HG02981 (cell line): ENCODE results near the gene SPOUT1.

Source experiments
- ATAC-seq: cut with Tn5 transposase; IDR thresholded peaks from one replicate; pipeline ENCODE4 v1.9.1; 2021; ENCODE audit warnings: mild to moderate bottlenecking, moderate library complexity; ENCODE audit not compliant: unreplicated experiment

The SPOUT1 gene

DNA sequence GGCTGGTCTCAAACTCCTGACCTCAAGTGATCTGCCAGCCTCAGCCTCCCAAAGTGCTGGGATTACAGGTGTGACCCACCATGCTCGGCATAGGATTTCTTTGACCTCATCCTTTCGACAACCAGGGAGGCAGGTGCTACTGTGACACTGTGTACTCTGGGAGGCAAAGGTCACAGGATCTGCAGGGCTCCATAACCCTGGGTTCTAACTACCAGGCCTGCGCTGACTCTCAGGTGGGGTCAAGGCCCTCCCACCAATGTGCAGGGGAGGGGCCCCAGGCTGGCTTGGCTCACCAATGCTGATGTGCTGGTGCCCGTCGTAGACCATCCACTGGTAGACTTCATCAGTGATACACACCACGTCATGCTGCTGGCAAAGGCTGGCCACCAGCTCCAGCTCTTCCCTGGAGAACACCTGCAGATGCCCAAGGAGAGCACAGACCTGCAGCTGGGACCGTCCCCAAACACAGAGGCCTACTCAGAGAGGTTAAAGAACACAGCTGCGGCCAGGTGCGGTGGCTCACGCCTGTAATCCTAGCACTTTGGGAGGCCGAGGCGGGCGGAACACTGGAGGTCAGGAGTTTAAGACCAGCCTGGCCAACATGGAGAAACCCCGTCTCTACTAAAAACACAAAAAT lies 7.0 kb upstream of the SPOUT1 start:
- no peak for ATAC-seq

DNA sequence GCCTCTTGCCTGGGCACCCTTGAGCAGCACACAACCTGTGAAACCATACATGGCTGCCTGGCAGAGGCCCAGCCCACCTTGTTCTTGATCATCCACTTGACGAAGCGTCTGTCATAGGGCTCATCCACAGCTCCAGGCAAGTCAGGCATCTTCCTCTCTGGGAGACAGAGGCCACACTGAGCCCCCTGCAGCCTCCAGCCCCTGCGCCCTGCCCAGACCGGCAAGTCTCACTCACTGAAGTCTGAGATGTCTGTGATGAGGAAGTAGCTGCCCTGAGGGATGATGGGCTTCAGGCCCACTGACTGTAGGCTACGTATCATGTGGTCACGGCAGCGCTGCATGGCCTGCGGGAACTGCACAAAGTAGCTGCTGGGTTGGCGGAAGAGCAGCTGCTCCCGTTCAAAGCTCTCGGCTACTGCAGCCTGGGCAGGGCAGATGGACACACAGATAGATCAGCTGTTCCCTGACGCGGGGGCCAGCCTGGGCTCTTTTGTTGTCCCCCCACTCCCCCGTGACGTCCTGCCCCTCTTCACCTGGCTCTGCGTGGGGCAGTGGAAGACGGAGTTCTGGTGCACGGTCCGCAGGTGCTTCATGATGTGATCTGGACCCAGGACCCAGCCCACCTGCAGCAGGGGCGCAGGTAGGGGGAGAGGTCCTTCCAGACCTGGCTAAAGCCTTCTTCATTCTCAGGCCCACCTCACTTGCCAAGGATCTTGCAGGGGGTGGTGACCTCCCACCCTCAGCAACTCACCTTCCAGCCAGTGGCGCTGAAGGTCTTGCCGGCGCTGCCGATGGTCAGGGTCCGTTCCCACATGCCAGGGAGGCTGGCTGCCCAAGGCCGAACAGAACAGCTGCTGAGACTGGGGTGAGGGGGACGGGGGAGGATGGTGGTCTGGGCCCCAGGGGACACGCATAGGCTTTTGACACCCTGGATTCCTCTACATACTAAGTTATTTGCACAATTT lies 5.9 kb upstream of the SPOUT1 start:
- no peak for ATAC-seq

DNA sequence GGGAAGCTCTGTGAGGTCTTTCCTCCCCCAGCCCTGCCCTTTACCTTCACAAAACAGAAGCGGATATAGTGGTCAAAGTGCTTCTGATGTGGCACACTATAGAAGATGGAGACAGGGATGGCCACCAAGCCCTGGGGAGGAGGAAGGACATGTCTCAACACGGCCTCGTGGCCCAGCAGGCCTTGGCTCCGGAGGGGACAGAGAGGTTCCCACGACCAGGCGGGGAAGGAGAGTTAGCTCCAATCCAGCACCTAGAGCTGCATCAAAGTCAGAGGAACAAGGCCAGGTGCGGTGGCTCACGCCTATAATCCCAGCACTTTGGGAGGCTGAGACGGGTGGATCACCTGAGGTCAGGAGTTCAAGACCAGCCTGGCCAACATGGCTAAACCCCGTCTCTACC lies 4.1 kb upstream of the SPOUT1 start:
- ATAC-seq = no peak

DNA sequence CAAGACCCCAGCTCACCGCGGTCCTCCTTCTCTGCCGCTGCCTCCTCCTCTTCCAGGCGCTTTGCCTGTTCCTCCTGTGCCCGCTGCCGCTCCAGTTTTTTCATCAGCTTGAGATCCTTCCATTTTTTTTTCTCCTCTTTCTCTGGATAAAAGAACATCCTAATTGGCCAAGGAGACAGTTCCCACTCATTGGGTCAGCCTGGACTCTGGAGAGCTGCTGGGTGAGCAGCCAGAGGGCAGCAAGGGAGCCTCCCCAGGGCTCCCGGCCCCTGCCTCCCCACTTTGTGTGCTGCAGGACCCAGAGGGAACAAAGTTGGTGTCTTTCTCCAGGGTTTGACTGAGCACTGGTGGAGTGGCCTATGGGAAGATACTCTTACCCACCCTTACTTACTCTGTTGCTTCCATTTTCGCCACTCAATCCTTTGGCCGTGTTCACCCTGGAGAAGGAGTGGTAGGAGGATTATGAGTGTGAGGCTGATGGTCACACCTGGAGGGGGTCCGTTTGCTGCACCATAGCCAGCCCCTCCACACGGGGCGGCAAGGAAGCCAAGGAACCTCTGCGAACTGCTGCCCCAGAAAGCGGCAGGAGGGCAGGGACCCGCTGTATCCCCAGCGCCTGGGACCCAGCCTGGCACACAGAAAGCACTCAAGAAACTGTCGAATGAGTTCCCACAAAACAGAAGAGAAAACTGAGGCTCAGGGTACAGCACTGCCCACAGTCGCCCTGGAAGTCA lies 708 bp downstream of the SPOUT1 start:
- peak; percentile 14 for ATAC-seq

DNA sequence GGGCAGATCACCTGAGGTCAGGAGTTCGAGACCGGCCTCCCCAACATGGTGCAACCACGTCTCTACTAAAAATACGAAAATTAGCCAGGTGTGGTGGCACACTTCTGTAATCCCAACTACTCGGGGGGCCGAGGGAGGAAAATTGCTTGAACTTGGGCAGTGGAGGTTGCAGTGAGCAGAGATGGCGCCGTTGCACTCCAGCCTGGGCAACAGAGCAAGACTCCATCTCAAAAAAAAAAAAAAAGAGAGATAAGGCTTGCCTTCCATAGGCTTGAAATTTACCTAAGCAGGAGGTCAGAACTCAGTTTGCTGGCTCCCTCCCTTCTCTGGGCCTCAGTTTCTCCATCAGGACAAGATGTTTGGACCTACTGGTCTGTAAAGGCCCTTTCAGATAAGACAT lies 1.3 kb downstream of the SPOUT1 start:
- ATAC-seq = no peak

DNA sequence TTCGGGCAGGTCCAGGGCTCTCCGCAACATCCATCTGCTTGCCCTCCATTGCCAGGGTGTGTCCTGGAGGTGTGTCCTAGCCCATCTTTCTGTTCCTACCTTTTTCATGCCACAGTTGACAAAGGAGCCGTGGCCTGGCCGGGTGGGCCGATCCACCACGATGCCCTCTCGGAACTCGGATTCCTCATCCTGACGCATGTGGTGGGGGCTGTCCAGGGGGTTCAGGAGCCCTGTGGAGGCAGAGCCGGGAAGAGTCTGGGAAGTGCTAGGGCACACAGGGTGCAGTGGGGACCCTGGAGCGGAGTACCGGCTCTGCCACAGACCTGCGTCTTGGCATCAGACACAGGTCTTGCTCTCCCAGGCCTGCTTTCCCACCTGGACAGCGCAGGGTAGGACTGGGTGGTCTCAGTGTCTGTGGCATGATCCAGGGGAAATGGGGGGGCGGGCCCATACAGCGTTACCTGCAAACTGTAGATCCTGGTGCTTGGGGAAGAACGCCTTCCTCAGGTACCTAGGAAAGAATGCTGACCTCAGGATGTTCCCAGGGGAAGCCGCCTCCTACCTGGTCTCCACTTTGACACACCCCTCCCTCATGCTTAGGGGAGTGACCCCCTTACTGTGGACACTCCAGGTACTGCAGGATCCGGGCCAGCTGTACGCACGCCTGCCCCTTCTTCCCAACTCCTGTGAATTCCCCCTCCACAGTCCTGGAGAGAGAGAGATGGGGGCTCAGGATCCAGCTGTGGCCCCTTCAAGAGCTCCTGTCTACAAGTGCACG lies 3.5 kb downstream of the SPOUT1 start:
- ATAC-seq = no peak

DNA sequence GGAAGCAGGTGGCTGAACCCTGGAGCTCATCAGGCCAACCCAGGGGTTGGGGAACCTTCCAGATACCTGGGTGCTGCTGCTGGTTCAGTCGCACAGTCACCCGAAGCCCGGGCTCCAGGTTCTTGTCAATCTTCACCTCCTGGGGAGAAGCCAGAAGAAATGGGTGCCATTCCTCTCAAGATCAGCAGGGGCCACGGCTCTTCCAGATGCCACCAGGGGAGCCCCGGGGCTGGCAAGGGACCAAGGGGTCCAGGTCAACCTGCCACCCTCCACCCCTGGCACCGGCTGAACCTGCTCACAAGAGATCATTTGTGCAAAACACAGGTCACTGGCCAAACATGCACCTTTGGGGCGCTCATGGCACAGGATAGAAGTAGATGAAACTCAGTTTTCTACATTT lies 4.7 kb downstream of the SPOUT1 start:
- no peak for ATAC-seq

DNA sequence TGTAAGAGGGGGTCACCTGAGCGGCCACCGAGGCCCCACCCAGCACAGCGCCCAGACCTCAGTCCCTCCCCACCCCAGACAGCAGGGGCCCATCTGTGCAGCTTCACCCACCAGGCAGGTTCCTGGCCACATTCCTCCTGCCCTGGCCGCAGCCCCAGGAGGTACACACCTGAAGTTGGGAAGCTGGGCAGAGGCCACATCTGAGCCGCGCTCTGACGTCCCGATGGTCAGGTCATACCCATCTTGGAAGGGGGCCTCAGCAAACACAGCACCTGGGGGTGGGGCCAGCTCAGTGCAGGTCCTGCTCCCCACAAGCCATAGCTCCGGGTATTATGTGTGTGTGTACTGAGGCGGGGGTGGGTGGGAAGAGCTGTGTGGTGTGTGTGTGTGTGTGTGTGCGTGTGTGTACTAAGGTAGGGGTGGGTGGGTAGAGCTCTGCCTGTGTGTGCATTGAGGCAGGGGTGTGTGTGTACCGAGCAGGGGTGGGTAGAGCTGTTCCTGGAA lies 5.6 kb downstream of the SPOUT1 start:
- ATAC-seq = no peak

DNA sequence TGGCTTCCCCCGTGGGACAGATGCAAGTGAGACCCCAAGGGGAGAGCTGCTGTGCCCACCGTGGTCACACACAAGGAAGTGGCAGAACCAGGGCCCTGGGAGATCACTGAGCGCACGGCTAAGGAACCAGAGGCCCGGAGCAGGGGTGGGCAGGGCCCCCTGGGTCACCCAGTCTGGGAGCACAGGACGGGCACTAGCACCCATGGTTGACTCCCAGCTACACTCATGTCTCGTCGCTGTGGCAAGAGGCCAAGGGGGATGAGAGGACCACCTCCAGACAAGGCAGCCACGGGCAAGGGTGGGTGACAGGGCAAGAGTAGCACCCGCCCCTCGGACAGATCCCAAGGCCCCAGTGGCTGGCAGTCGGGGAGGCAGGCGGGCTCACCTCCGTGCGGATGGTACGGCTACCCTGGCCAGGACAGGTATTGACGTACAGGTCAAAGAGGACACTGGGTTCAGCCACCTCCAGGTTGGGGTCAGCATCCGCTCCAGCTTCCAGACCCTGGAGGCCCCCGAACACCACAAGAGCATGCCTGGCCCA lies 6.2 kb downstream of the SPOUT1 start:
- ATAC-seq = no peak

DNA sequence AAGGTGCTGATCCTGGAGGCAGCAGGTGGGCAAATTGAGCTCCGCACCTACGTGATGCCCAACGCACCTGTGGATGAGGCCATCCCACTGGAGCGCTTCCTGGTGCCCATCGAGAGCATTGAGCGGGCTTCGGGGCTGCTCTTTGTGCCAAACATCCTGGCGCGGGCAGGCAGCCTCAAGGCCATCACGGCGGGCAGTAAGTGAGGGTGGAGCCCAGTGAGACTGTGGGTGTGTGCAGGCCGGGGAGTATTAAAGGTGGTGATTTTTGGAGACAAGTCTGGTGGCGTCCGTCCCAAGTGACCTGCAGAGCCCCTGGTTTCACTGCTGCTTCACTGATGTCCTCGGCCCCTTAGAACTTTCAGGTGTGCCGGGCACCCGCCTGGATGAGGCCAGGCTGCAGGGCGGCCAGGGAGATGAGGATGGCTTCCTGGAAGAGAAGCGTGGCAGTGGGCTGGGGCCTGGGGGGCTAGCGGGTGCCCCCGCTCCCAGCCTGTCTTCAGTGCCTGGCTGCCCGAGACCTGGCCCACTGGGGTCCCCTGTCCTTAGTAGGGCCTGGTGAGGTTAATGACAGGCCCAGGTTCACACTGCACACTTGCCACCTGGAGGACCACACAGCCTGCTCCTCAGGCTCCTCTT lies 7.1 kb downstream of the SPOUT1 start:
- no peak for ATAC-seq

DNA sequence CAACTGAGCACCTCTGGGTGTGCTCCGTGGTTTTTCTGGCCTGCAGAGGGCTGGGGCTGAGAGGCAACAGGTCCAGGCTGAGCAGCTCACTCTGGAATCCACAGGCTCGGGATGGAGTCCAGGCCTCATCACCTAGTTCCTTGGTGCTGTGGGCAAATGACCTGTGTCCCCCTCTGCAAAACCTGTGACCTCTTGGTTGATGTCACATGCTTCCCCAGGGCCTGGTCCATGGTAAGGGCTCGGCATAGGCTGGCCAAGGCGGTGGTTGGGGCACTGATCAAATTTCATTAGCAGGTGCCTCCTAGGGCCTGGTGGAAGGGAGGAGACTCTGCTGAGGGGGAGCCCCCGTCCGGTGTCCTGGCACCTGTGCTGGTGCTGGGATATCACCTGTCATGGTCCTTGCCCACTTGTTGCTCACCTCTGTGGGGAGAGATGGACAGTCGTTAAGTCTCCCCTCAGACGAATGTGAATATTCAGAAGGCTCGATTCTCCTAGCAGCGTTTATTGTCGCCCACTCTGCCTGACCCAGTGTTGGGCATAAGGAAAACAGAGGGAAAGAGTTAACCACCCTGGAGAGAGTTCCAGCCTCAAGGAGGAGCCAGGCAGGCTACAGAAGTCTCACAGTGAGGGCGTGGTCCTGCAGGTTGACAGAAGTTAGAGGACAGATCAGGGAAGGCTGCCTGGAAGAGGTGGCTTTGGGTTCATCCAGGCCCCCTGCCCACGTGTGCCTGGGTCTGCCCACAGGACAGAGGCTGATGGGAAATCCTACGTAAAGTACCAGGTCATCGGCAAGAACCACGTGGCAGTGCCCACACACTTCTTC lies 7.8 kb downstream of the SPOUT1 start:
- ATAC-seq = no peak

DNA sequence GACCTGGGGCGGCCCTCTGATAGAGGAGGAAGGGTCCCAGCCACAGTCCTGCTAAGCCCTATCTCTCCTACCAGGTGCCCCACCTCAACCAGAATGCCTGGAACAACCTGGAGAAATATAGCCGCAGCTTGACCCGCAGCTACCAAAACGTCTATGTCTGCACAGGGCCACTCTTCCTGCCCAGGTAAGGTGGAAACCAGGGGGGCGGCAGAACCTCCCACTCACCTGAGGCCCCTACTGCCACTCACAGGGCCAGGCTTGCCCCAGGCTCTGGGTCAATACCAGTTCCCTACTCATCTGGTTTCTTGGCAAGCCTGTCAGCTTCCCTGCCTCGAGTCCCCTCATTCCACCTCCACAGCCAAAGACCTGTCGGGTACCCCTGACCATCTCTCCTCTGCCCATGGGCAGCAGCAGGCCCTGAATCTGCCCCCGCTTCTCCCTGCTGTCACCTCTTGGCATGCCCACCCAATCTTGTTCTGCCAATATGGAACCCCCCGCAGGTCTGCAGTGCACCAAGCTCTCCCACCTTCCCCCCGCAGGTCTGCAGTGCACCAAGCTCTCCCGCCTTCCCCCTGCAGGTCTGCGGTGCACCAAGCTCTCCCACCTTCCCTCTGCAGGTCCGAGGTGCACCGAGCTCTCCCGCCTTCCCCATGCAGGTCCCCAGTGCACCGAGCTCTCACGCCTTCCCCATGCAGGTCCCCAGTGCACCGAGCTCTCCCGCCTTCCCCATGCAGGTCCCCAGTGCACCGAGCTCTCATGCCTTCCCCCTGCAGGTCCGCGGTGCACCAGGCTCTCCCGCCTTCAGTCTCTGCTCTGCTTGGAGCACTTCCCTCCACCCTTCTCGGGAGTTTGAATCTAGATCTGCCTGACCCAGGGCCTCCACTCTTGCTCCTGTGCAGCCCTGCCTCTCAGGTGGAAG lies 8.7 kb downstream of the SPOUT1 start:
- ATAC-seq = no peak

DNA sequence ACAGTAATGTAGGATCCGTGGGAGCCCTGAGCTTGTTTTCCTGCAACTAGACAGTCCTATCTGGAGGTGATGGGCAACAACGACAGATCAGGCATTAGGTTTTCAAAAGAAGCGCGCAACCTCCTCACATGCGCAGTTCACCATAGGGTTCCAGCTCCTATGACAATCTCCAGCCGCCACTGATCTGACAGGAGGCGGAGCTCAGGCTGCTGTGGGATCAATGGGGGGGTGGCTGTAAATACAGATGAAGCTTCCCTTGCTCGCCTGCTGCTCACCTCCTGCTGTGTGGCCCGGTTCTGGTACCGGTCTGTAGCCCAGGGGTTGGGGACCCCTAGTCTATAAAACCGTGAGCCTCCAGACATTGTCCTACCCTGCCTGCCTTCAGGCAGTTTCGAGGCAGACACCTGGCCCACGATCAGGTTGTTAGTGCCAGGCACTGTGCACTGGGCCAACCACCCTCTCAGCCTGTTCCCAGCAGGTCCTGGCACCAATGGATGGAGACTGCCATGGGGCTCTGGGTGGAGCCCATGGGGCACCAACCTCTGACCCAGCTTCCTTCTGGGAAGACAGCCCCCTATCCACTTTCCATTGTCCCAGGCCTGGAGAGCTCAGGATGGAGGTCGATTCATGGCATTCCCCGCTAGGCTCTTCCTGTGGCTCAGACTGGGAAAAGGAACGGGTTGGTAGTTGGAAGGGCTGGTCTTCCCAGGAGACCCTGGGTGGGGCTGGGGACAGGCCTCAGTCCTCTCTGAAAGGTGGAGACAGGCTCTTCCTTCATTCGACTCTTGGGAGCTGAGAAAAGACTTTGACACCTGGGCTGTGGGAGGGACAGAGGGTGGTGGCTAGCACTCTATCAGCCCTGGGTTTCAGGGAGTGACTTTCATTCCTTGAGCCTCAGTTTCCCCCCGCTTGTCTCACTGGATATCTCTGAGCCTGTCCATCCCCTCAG lies 9.6 kb downstream of the SPOUT1 start:
- ATAC-seq = no peak

DNA sequence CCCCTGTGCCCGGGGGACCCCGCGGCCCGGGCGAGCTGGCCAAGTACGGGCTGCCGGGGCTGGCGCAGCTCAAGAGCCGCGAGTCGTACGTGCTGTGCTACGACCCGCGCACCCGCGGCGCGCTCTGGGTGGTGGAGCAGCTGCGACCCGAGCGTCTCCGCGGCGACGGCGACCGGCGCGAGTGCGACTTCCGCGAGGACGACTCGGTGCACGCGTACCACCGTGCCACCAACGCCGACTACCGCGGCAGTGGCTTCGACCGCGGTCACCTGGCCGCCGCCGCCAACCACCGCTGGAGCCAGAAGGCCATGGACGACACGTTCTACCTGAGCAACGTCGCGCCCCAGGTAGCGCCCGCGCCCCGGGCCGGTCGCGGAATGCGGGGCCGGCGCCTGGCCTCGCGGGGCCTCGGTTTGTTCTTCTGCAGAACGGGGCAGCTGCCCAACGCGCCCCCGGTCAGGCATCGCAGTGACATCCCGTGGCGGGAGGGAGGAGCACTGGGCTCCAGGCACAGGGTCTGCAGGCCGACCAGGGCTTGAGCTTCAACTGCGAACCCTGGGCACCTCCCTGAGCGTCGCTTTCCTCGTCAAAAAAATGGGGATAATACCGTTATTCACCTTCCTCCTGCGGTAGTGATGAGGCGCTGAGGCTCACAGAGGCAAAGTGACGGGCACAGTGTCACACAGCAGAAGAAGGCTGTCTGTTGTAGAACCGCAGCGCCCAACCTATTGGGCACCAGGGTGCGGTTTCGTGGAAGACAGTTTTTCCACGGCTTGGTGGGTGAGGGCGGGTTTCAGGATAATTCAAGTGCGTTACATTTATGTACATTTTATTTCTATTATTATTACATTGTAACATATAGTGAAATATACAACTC lies 10.5 kb downstream of the SPOUT1 start:
- peak; percentile 18 for ATAC-seq

DNA sequence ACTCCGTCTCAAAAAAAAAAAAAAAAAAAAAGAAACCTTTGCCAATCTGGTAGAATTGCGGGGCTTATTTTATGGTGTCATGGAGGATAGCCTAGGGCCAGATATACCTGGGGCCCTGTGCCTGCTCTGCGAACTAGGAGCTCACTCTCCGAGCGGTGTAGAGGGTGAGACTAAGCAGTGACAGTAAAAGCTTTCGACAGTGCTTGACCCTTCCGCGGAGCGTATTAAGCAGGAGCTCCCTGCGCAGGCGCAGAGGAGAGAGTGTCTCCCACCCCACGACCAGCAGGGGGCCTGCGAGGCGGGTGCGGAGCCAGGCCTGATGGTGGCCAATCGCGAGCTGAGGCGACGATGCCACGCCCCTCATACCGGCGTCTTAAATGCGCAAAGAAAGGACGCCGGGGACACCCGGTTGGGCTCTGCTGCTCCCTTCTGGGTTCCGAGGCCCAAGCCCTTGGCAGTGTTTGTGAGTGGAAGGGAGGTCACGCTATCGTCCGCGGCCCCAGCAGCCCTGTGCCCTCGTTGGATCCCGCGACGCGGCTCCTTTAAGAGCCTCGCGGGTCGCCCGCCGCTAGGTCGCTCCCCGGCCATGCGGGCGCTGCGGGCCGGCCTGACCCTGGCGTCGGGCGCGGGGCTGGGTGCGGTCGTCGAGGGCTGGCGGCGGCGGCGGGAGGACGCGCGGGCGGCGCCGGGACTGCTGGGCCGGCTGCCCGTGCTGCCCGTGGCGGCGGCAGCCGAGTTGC lies 11.3 kb downstream of the SPOUT1 start, which contains the start of gene ENDOG:
Gene ENDOG, plus strand, starts transcription at position 402 of the 740 bp plus-strand sequence. Its CDS starts 185 bp downstream, at position 587.
- ATAC-seq = peak; percentile 83
